Neural cell (in vitro differentiated cells): ENCODE results near the gene PPP2R3A.

ENCODE experiments used
- CTCF ChIP-seq: fragments of 450-650 bp; IDR thresholded peaks from 2 replicates; pipeline ENCODE4 v1.5.1; 2014; ENCODE audit warnings: antibody characterized with exemption, mild to moderate bottlenecking, moderate library complexity; ENCODE audit not compliant: poor library complexity, severe bottlenecking
- EP300 ChIP-seq: fragments of 450-650 bp; conservative IDR thresholded peaks from 2 replicates; pipeline ENCODE4 v1.6.1; 2014; ENCODE audit warnings: antibody characterized with exemption, mild to moderate bottlenecking, moderate library complexity; ENCODE audit not compliant: poor library complexity, severe bottlenecking
- EZH2 ChIP-seq: fragments of 200-600, 300-800 bp; shearing (Covaris generic), sonication (generic); IDR thresholded peaks from 2 replicates; pipeline ENCODE4 v1.6.1; 2014; ENCODE audit warnings: antibody characterized with exemption, low read length, borderline replicate concordance, mild to moderate bottlenecking; ENCODE audit not compliant: insufficient read depth, poor library complexity, severe bottlenecking
- MXI1 ChIP-seq: fragments of 450-650 bp; conservative IDR thresholded peaks from 2 replicates; pipeline ENCODE4 v1.6.1; 2014; ENCODE audit warnings: antibody characterized with exemption, mild to moderate bottlenecking; ENCODE audit not compliant: poor library complexity, severe bottlenecking
- POLR2AphosphoS5 ChIP-seq: IDR thresholded peaks from 2 replicates; pipeline ENCODE4 v1.6.1; 2012
- RAD21 ChIP-seq: fragments of 450-650 bp; conservative IDR thresholded peaks from 2 replicates; pipeline ENCODE4 v1.6.1; 2014; ENCODE audit warnings: antibody characterized with exemption, mild to moderate bottlenecking, moderate library complexity
- REST ChIP-seq: IDR thresholded peaks from 2 replicates; pipeline ENCODE4 v1.6.1; 2012; ENCODE audit warnings: borderline replicate concordance
- SMC3 ChIP-seq: fragments of 450-650 bp; conservative IDR thresholded peaks from 2 replicates; pipeline ENCODE4 v1.6.1; 2014; ENCODE audit warnings: antibody characterized with exemption, mild to moderate bottlenecking, moderate library complexity; ENCODE audit not compliant: poor library complexity
- TAF1 ChIP-seq: IDR thresholded peaks from 2 replicates; pipeline ENCODE4 v1.6.1; 2012; ENCODE audit warnings: low read depth

GRCh38 chr3:135924506-135924905 is 41.0 kb upstream of the PPP2R3A start:
- TF ChIP-seq CTCF (no peak), RAD21 (no peak), EZH2 (no peak), EP300 (no peak), POLR2AphosphoS5 (no peak), MXI1 (no peak), SMC3 (no peak), TAF1 (no peak), REST (no peak)
